ENCODE measurements around the gene CEP120. TPM values are rescaled to one million over a fixed set of nuclear protein-coding genes. Genes with fewer than 3 reads are reported as not detected.
"Not testable (repeated sequence)": the region's sequence is repeated elsewhere in the genome, so short reads cannot be mapped to it uniquely, and the experiment has no call there.

CEP120 gene
- total and polyA plus RNA-seq, 11 donors: 2.8 to 16.5 (median 12.0) TPM

DNA sequence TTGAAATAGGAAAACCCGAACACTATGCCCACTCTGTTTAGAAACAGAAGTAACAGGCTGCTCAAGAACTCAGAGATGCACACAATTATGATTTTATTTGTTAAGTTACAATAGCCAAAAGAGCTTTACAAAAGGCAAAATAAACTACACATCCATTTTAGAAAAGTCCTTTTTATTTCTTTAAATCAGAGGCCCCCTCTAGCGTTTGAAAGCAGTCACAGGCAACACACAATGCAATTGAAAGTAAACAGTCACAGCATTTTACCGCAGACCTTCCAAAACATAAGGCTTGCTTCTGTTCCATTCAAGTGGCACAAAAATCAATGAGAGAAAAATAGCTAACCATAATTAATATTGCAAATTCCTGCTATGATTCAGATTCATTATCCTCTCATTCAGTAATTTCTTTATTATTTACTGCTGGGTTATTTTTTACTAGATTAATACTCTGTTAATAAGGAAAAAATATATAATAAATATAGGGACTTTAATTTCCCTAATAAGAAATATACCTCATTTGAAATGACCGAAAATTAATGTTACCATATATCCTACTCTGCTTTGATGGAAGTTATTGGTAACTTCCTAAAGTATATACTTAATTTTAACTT is 78.3 kb downstream of the CEP120 start:
- H3K27ac ChIP-seq: no peak overlapping the region
- TF ChIP-seq, protein P1, sequence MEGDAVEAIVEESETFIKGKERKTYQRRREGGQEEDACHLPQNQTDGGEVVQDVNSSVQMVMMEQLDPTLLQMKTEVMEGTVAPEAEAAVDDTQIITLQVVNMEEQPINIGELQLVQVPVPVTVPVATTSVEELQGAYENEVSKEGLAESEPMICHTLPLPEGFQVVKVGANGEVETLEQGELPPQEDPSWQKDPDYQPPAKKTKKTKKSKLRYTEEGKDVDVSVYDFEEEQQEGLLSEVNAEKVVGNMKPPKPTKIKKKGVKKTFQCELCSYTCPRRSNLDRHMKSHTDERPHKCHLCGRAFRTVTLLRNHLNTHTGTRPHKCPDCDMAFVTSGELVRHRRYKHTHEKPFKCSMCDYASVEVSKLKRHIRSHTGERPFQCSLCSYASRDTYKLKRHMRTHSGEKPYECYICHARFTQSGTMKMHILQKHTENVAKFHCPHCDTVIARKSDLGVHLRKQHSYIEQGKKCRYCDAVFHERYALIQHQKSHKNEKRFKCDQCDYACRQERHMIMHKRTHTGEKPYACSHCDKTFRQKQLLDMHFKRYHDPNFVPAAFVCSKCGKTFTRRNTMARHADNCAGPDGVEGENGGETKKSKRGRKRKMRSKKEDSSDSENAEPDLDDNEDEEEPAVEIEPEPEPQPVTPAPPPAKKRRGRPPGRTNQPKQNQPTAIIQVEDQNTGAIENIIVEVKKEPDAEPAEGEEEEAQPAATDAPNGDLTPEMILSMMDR (IDR thresholded peaks at IDR 0.05): peak; percentile 36 to 73 (median 64)
- no peak for TF ChIP-seq POLR2A (IDR thresholded peaks at IDR 0.05)
- H3K9me3 ChIP-seq: no peaks in the 10 kb centered on the region
- 52 to 63% (median 56%) methylated on average over 4 of the region's 4 CpGs for WGBS, 4 donors
- DNase-seq (no peak), ATAC-seq (no peak)
- H3K36me3 ChIP-seq: peaks cover 0 to 46% (median 38%) of the 10 kb centered on the region in 9 donors
- H3K27me3 ChIP-seq: no peaks in the 10 kb centered on the region
- no peaks in the 10 kb centered on the region for H3K4me1 ChIP-seq
- intact Hi-C loops (cut with DNase I): loop anchor here (2.0 to 10.0 kb wide), 9 partner anchors 440 to 840 kb away; no protein-coding TSS in a partner anchor
- no peak overlapping the region for H3K4me3 ChIP-seq

DNA sequence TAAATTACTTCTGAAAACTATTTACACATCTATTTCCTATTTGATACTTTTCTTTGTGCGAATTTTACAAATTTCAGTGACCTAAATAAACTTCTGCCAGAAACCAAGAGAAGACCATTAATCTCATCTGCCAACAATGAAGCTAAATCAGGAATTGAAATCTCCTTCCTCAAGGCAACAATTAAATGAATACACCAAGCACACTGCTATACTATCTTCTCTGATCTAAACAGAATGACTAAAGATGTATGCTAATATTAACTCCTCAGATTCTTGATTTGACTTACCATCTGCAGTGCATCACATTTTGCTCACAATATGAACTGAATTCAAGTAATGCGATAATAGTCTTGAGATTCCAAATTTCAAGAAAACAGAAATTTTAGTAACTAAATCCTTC is 82.3 kb downstream of the CEP120 start:
- TF ChIP-seq, protein P1 (IDR thresholded peaks at IDR 0.05): no peak
- no peak for TF ChIP-seq POLR2A (IDR thresholded peaks at IDR 0.05)
- Histone ChIP-seq H3K27ac (no peak overlapping the region), H3K27me3 (peaks cover 0 to 4% (median 0%) of the 10 kb centered on the region in 9 donors), H3K4me1 (no peaks in the 10 kb centered on the region), H3K36me3 (peaks cover 0 to 7% (median 2%) of the 10 kb centered on the region in 9 donors), H3K9me3 (no peaks in the 10 kb centered on the region), H3K4me3 (no peak overlapping the region)
- DNase-seq (no peak), ATAC-seq (no peak)
- intact Hi-C loops (cut with DNase I): loop anchor here (5.0 to 10.0 kb wide), 8 partner anchors 436 to 836 kb away; no protein-coding TSS in a partner anchor
- 74 to 90% (median 81%) methylated on average over 2 of the region's 2 CpGs for WGBS, 4 donors

DNA sequence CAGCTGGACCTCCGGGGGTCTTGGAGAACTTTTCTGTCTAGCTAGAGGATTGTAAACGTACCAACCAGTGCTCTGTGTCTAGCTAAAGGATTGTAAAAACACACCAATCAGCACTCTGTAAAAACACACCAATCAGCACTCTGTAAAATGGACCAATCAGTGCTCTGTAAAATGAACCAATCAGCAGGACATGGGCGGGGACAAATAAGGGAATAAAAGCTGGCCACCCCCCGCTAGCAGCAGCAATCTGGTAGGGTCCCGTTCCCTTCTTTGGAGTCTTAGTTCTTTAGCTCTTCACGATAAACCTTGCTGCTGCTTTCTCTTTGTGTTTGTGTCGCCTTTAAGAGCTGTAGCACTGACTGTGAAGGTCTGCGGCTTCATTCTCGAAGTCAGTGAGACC is 114.8 kb downstream of the CEP120 start:
- WGBS, 4 donors: 78 to 88% (median 81%) methylated on average over 9 of the region's 9 CpGs
- ATAC-seq; H3K27me3 ChIP-seq; H3K36me3 ChIP-seq; H3K27ac ChIP-seq; intact Hi-C loops (cut with DNase I); H3K4me1 ChIP-seq; DNase-seq; H3K4me3 ChIP-seq; H3K9me3 ChIP-seq: not testable (repeated sequence)

DNA sequence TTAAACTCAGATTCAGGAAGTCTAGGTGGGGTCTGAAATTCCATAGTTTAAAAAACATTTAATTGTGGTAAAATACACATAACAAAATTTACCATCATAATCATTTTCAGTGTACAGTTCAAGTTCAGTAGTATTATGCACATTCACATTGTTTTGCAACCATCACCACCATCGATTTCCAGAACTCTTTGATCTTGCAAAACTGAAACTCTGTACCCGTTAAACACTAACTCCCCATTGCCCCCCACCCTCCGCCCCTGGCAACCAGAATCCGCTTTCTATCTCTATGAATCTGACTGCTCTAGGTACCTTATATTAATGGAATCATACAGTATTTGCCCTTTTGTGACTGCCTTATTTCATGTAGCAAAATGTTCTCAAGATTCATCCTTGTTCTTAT is 117.5 kb downstream of the CEP120 start:
- Histone ChIP-seq H3K9me3 (no peaks in the 10 kb centered on the region), H3K36me3 (no peaks in the 10 kb centered on the region), H3K27ac (no peak overlapping the region), H3K27me3 (no peaks in the 10 kb centered on the region), H3K4me1 (no peaks in the 10 kb centered on the region), H3K4me3 (no peak overlapping the region)
- TF ChIP-seq, protein P1 (IDR thresholded peaks at IDR 0.05): no peak
- no peak for TF ChIP-seq POLR2A (IDR thresholded peaks at IDR 0.05)
- no peak for ATAC-seq
- intact Hi-C loops (cut with DNase I): no loop called here
- 88 to 94% (median 91%) methylated on average over 4 of the region's 4 CpGs for WGBS, 4 donors
- no peak for DNase-seq
